ENCODE data around the gene DRD3.

DNA sequence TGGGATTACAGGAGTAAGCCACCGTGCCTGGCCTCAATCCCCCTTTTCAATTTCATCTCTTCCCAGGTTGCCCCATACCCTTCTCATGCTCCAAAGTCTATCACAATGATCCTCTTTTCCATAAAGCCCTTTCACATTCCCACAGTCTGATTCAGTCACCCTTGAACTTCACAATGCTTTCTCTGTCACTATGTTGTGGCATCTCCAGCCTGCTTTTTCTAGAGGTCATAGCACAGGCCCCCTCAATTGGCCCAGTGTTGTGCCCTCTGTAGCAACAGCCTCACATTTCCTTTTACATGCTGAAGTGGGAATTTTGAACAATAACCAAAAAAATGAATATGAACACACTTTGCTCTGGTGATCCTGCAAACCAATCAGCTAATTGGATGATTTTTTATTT is 21.5 kb downstream of the DRD3 start:
- TF ChIP-seq, protein P1, sequence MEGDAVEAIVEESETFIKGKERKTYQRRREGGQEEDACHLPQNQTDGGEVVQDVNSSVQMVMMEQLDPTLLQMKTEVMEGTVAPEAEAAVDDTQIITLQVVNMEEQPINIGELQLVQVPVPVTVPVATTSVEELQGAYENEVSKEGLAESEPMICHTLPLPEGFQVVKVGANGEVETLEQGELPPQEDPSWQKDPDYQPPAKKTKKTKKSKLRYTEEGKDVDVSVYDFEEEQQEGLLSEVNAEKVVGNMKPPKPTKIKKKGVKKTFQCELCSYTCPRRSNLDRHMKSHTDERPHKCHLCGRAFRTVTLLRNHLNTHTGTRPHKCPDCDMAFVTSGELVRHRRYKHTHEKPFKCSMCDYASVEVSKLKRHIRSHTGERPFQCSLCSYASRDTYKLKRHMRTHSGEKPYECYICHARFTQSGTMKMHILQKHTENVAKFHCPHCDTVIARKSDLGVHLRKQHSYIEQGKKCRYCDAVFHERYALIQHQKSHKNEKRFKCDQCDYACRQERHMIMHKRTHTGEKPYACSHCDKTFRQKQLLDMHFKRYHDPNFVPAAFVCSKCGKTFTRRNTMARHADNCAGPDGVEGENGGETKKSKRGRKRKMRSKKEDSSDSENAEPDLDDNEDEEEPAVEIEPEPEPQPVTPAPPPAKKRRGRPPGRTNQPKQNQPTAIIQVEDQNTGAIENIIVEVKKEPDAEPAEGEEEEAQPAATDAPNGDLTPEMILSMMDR (conservative IDR thresholded peaks at IDR 0.05 in 1 of 2, IDR thresholded peaks at IDR 0.05 in 1 of 2; ENCODE audit: low read depth in 1 of 2, low read length in 2 of 2), result no peak
- TF ChIP-seq EZH2 (IDR thresholded peaks at IDR 0.05; ENCODE audit: low read length, missing control alignments), result no peak
